Limb (tissue), 2 donors: ENCODE measurements around the gene PCSK4.
"Not testable (repeated sequence)": the region's sequence is repeated elsewhere in the genome, so short reads cannot be mapped to it uniquely, and the experiment has no call there.

ENCODE experiments used
- DNase-seq, 2 donors: peaks; one replicate each; pipeline ENCODE4 v3.0.0-alpha.2; 2016; ENCODE audit errors: extremely low spot score in 2 of 2

Gene PCSK4

DNA sequence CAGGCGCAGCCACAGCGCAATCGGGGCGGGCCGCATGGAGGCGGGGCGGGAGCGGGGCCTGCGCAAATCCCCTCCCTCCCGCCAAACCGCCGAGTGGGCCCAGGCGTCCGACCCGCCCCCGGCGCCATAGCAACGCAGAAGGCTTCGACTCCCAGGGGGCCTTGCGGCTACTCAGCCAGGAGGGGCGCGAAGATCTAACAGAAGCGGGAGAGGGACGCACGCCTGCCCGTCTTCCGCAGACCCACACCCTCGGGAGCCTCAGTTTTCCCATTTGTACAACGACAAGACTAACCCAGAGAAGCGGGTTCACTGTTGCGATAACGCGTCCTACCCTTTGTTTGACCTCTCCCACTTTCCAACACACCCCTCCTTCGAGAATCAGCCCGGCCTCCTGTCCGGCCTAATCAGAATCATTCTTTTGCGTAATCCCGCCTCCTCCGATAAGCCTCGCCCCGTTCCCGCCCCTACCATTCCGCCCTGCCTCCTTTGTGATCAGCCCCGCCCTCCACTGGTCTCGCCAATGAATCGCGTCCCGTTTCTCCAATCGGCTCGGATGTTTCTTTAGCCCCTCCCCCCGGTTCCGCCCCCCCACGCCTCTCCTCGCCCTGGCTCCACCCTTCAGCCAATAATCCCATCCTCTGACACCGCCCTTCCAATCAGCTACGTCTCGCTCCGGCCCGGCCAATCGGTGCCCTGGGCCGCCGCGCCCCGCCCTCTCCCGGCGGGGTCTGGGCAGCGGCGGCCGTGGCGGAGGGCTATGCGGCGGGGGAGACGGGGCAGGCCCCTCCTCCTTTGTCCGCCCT, at the start of gene PCSK4:
PCSK4 (minus strand) TSS at position 40 of the 803 bp plus-strand sequence; CDS start at position 36, 4 bp downstream.
- peak; percentile 98 to 100 for DNase-seq

DNA sequence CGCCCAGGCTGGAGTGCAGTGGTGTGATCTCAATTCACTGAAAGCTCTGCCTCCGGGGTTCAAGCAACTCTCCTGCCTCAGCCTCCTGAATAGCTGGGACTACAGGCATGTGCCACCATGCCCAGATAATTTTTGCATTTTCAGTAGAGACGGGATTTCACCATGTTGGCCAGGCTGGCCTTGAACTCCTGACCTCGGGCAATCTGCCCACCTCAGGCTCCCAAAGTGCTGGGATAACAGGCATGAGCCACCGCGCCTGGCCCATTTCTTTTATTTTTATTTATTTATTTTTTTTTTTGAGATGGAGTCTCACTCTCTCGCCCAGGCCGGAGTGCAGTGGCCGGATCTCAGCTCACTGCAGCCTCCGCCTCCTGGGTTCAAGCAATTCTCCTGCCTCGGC, 49.6 kb upstream of the PCSK4 start:
- DNase-seq = not testable (repeated sequence)

GRCh38 chr19:1538978-1539377, 48.8 kb upstream of the PCSK4 start:
- DNase-seq = no peak

DNA sequence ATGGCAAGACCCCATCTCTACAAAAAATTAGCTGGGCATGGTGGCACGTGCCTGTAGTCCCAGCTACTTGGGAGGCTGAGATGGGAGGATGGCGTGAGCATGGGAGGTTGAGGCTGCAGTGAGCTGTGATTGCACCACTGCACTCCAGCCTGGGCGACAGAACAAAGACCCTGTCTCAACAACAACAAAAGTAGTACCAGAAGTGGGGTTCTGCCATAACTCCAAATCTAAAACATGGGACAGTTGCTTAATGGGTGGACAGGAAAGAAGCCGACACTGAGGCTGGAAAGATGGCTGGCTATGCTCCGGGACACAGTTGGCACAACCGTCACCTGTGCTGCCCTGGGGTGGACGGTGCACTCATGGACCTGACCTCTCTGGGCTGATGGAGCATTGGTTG, 45.5 kb upstream of the PCSK4 start:
- not testable (repeated sequence) for DNase-seq

GRCh38 chr19:1534972-1535371, 44.8 kb upstream of the PCSK4 start:
- DNase-seq = no peak

DNA sequence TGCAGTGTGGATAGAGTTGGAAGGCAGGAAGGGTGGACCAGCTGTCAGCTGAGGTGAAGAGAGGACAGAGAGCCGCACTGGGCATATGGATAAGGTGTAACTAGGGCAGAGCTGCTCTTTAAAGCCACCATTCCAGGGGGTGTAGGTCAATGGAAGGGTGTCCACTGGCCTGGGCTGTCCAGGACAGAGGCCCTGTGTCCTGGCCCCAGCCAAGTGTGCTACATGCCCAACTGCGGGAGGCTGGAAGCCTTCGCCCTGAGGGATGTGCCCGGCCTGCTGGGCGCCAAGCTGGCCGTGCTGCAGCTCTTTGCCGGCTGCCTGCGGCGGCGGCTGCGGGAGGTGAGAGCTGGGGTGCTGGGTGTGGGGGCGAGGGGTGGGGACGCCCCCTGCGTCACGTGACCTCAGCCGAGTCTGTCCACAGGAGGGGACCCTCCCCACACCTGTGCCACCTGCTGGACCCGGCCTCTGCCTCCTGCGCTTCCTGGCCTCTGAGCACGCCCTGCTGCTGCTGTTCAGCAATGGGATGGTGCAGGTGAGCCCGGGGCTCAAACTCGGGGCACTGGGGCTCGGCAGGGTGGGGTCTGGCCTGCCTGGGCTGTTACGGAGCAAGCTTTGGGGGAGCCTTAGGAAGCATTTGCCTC, 43.5 kb upstream of the PCSK4 start:
- no peak for DNase-seq

DNA sequence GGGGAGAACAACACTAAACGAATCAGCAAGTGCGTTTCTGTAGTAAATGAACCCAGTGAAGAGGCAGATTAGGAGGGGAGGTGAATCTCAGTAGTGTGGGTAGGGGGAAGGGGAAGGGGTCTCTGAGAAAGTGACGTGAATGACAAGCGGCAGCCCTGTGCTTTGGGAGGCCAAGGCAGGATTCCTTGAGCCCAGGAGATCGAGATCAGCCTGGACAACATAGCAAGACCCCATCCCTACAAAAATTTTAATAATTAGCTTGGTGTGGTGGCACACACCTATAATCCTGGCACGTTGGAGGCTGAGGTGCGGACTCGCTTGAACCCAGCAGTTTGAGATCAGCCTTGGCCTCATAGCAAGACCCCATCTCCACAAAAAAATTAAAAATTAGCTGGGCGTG, 41.9 kb upstream of the PCSK4 start:
- DNase-seq = no peak

DNA sequence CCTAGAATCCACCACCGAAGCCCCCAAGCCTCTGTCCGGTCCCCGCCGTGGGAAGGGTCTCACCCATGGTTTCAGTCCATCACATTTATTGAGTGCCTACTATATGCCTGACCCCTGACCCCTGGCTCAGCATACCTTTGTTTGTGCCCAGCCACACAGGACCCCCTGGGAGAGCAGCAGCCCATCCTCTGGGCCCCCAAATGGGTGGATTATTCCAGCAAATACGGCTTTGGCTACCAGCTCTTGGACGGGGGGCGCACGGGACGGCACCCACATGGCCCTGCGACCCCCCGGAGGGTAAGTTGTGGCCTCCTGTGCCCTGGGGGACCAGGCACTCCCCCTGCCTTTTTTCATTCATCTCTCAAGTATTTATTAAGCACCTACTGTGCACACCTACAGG, 41.4 kb upstream of the PCSK4 start:
- DNase-seq = no peak

DNA sequence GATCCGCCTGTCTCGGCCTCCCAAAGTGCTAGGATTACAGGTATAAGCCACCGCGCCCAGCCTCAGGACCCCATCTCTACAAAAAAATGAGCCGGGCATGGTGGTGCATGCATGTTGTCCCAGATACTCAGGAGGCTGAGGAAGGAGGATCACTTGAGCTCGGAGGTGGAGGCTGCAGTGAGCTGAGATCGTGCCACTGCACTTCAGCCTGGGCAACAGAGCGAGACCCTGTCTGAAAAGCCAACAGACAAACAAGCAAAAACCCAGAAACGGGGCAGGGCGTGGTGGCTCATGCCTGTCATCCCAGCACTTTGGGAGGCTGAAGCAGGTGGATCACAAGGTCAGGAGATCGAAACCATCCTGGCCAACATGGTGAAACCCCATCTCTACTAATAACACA, 40.7 kb upstream of the PCSK4 start:
- not testable (repeated sequence) for DNase-seq

- no peak for DNase-seq
These were observed 39.3 kb upstream of the PCSK4 start for GRCh38 chr19:1529430-1529816.

- no peak for DNase-seq
These were observed 38.7 kb upstream of the PCSK4 start for GRCh38 chr19:1528596-1529429.

DNA sequence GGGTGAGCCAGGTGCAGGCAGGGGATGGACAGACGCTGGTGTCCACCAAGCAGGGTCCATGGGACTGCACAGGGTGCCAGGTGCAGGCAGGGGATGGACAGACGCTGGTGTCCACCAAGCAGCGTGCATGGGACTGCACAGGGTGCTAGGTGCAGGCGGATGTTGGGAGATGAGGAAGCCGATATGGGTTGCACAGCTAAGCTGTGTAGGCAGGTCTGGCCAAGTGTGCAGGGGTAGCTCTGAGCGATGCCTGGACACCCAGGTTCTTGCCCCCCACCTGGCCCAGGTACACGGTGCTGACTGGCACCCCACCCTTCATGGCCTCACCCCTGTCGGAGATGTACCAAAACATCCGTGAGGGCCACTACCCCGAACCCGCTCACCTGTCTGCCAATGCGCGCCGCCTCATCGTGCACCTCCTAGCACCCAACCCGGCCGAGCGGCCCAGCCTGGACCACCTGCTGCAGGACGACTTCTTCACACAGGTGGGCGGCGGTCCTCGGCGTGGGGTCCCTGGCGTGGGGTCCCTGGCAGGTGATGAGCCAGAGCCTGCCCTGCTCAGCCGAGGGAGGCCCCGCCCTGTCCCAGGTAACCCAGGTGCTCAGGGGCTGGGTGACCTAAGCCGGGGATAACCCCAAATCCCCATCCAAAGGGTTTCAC, 37.6 kb upstream of the PCSK4 start:
- DNase-seq = no peak

- DNase-seq = no peak
These were observed 37.0 kb upstream of the PCSK4 start for GRCh38 chr19:1526979-1527649.

- no peak for DNase-seq
These were observed 36.1 kb upstream of the PCSK4 start for GRCh38 chr19:1526066-1526778.

DNA sequence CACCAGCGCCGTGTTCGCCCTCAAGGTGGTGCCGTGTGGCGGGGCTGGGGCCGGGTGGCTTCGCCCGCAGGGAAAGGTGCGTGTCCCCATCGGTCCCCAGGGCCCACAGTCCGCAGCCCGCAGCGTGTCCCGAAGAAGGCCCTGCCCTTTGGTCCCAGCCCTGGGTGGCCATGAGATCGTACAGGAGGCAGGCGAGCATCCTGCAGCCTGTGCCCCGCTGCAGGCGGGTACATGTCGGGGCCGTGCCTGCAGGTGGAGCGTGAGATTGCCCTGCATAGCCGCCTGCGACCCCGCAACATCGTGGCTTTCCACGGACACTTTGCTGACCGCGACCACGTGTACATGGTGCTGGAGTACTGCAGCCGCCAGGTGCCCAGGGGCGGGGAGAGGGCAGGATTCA, 35.2 kb upstream of the PCSK4 start:
- no peak for DNase-seq

GRCh38 chr19:1524972-1525325, 34.8 kb upstream of the PCSK4 start:
- DNase-seq = no peak

DNA sequence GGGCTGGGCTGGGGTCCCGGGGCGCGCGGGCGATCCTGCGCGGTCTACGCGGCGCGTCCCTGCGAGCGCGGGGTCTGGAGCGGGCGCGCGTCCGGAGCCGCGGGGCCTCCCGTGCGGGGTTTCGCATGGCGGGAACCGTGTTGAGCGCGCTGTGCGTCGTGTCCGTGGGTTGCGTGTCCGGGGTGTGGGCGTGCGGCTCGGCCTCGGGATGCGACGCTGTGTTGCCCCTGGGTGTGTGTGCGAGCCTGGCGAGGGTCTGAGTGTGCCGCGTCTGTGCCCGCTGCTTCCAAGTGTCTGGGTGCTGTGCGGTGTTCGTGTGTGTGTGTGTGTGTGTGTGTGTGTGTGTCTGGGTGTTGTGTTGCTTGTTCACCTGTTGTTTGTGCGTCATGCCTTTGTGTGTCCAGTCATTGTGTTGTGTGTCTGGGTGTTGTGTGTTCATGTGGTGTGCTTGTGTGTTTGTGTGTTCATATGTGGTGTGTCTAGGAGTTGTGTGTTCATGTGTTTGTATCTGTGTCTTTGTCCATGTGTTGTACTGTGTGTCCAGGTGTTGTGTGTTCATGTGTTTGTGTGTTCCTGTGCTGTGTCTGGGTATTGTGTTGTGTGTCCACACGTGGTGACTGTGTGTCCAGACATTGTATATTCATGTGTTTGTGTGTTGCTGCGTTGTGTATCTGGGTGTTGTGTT, 34.3 kb upstream of the PCSK4 start:
- no peak for DNase-seq

GRCh38 chr19:1523412-1524286, 33.5 kb upstream of the PCSK4 start, which contains the start of gene PLK5:
PLK5 (plus strand) TSS chr19:1524077; CDS start chr19:1526997, 2,920 bp downstream.
- DNase-seq = no peak

DNA sequence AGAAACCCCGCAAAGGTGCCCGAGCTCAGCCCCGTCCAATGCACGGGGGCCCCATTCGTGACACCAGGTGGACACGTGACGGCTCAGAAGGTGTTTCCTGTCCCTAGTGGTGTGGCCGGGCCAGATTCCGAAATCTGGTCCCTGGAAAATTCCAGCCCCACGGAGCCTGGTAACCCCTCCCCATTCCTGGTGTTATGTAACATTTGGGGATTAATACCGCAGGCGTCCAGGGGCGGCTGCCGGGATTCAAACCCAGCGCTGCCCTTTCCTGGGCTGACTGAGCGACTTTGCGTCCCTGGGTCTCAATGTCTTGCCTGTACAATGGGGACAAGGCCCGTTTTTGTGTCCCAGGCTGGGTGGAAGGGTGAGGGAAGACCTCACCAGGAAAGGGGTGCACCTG, 32.7 kb upstream of the PCSK4 start:
- no peak for DNase-seq
